RPMI7951 (cell line): ENCODE measurements around the gene KLHL17. TPM values are rescaled to one million over a fixed set of nuclear protein-coding genes. Genes with fewer than 3 reads are reported as not detected.
"Not testable (repeated sequence)": the region's sequence is repeated elsewhere in the genome, so short reads cannot be mapped to it uniquely, and the experiment has no call there.

ENCODE experiments used
- DNase-seq: peaks from one replicate; pipeline ENCODE4 v3.0.0-alpha.2; 2012; ENCODE audit warnings: low read depth
- total RNA-seq: library from RNA; depleted of rRNA; stranded (reverse); fragments of >200 nt; shearing (Covaris generic); gene quantifications from 2 replicates; pipeline ENCODE4 v1.2.3, GENCODE V29; 2014

KLHL17 gene
- total RNA-seq, 1 experiment from 2014 or later: 5.4 TPM

GRCh38 chr1:936348-937264 is 23.8 kb upstream of the KLHL17 start:
- DNase-seq: no peak

GRCh38 chr1:937521-937920 is 22.9 kb upstream of the KLHL17 start:
- DNase-seq: no peak

GRCh38 chr1:938088-938683 is 22.2 kb upstream of the KLHL17 start:
- DNase-seq: peak; percentile 47

GRCh38 chr1:938711-939489 is 21.5 kb upstream of the KLHL17 start:
- DNase-seq: no peak

GRCh38 chr1:939511-940106 is 20.8 kb upstream of the KLHL17 start:
- no peak for DNase-seq

- DNase-seq: peak; percentile 67
Observed at GRCh38 chr1:940107-941014, 20.0 kb upstream of the KLHL17 start.

- no peak for DNase-seq
Observed at GRCh38 chr1:941015-941587, 19.3 kb upstream of the KLHL17 start.

- DNase-seq: peak; percentile 78
Observed at GRCh38 chr1:941588-942383, 18.6 kb upstream of the KLHL17 start.

- no peak for DNase-seq
Observed at GRCh38 chr1:942411-942821, 18.0 kb upstream of the KLHL17 start.

- no peak for DNase-seq
Observed at GRCh38 chr1:942864-943533, 17.4 kb upstream of the KLHL17 start.

- DNase-seq: no peak
Observed at GRCh38 chr1:943545-944340, 16.6 kb upstream of the KLHL17 start.

- DNase-seq: no peak
Observed at GRCh38 chr1:944341-945325, 15.8 kb upstream of the KLHL17 start.

- no peak for DNase-seq
Observed at GRCh38 chr1:945688-946556, 14.5 kb upstream of the KLHL17 start.

- not testable (repeated sequence) for DNase-seq
Observed at GRCh38 chr1:946811-947210, 13.6 kb upstream of the KLHL17 start.

GRCh38 chr1:947958-948357 is 12.4 kb upstream of the KLHL17 start:
- DNase-seq: no peak

GRCh38 chr1:950268-950667 is 10.1 kb upstream of the KLHL17 start:
- no peak for DNase-seq
